HG02973 (cell line): ENCODE data around the gene TMEM39A.

Source experiments
- ATAC-seq: cut with Tn5 transposase; IDR thresholded peaks from one replicate; pipeline ENCODE4 v1.9.1; 2021; ENCODE audit warnings: moderate library complexity; ENCODE audit not compliant: unreplicated experiment

TMEM39A gene

DNA sequence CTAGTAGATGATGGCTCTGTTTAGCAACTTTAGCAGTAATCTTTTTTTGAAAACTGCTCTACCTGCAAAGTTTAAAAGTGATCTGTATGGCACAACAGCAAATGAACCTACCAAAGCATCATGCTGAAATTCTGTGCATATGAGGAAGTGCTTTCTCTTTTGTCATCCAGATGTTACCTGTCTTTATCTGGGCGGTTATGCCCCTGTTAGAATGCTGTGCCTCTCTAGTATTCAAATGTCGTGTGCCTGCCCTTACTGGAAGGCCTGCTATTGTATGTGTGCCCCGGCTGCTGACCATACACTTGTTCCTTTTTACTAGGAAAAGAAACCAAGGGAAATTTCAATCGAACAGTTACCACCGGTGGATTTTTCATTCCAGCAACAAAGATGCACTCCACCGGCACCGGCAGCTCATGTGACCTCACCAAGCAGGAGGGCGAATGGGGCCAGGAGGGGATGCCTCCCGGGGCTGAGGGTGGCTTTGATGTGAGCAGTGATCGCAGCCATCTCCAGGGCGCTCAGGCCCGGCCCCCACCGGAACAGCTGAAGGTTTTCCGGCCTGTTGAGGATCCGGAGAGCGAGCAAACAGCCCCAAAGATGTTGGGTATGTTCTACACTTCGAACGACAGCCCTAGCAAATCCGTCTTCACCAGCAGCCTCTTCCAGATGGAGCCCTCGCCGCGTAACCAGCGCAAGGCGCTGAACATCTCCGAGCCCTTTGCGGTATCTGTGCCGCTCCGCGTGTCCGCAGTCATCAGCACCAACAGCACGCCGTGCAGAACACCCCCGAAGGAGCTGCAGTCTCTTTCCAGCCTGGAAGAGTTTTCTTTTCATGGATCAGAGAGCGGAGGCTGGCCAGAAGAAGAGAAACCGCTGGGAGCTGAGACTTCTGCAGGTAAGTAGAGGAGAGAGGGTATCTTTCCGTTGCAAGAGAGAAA lies 61.6 kb downstream of the TMEM39A start:
- ATAC-seq, result peak; percentile 66

DNA sequence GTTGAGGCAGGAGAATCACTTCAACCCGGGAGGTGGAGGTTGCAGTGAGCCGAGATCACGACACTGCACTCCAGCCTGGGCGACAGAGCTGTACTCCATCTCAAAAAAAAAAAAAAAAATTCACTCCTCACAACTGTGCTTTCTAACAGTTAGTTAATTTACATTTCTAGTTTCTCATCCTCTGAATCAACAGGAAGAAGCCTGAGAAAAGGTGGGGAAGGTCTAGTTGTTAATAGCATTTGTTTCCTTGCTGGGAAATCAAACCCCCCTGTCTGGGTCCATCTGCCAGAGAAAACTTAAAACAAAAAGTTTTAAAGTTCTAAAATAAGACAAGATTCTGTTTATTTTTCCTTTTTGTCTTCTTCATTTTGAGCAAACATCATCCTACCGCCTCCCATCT lies 62.3 kb downstream of the TMEM39A start:
- ATAC-seq, result peak; percentile 45

- ATAC-seq, result no peak
Measured at GRCh38 chr3:119400466-119400865, 62.9 kb downstream of the TMEM39A start.

- ATAC-seq, result no peak
Measured at GRCh38 chr3:119396870-119397269, 66.5 kb downstream of the TMEM39A start.

GRCh38 chr3:119395923-119396358 lies 67.5 kb downstream of the TMEM39A start:
- peak; percentile 68 for ATAC-seq

DNA sequence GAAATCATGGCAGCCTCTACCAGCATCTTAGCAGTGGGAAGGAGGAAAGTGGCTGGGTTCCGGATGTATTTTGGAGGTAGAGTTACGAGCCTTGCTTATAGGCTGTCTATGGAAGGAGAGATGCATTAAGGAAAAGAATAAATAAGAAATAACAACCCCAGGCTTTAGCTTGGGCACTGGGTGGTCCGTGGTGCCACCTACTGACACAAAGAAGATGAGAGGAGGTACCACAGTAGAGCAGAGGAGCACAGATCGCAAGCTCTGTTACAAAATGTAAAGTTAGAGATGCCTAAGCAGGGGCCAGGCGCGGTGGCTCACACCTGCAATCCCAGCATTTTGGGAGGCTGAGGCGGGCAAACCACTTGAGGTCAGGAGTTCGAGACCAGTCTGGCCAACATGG lies 74.8 kb downstream of the TMEM39A start:
- no peak for ATAC-seq

GRCh38 chr3:119382134-119382533 lies 81.3 kb downstream of the TMEM39A start:
- ATAC-seq, result no peak

DNA sequence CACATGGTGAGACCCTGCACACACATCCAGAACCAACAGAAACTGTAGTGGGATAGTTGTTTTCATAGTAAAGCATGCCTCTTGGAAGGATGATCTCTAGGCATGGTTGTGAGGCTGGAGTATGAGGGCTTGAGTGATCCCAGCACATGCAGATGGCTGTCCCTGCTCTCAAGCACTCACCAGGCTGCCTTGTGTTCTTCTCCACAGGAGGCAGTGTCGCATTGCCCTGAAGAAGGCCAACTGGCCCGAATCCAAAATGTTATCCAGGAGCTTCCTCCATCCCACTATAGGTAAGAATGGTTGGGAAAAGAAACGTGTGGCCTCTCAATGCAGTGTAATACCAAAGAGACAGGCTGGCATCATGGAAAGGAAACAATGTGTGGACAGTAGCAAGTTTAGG lies 82.7 kb downstream of the TMEM39A start:
- ATAC-seq, result no peak
